SK-N-SH (cell line): ENCODE measurements around the gene ITIH6.

Source experiments
- EP300 ChIP-seq, 2 experiments: IDR thresholded peaks; 2 replicates each; pipeline versions ENCODE4 v1.4.0 to v1.6.1; 2012; ENCODE audit warnings: borderline replicate concordance in 1 of 2, low read depth in 1 of 2, low read length in 1 of 2
- EZH2phosphoT487 ChIP-seq: fragments of 200-600 bp; sonication (generic); IDR thresholded peaks from 2 replicates; pipeline ENCODE4 v1.6.1; 2017; ENCODE audit warnings: low read depth, mixed run types, mild to moderate bottlenecking, antibody characterized with exemption, moderate library complexity, borderline replicate concordance
- TF ChIP-seq, protein P1 (sequence below): IDR thresholded peaks from 2 replicates; pipeline ENCODE4 v1.4.0; 2012; ENCODE audit warnings: low read depth

GRCh38 chrX:54838583-54838982, 40.5 kb upstream of the ITIH6 start:
- TF ChIP-seq, protein P1, sequence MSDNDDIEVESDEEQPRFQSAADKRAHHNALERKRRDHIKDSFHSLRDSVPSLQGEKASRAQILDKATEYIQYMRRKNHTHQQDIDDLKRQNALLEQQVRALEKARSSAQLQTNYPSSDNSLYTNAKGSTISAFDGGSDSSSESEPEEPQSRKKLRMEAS, result no peak
- TF ChIP-seq EZH2phosphoT487 (no peak), EP300 (IDR thresholded peaks at IDR 0.05; ENCODE audit: borderline replicate concordance in 1 of 2, low read depth in 1 of 2, low read length in 1 of 2) (no peak)
